Measurements from ENCODE around the gene PTP4A2. TPM values are rescaled to one million over a fixed set of nuclear protein-coding genes. Genes with fewer than 3 reads are reported as not detected.

PTP4A2 gene
- total and polyA plus RNA-seq, 2 donors (not counting 3 experiments of a cell fraction or from before 2014, with no cell fraction given), result 74.1 to 184 TPM

- no peaks in the 10 kb centered on the region for H3K79me2 ChIP-seq (ENCODE audit: control insufficient read depth, insufficient read depth, low read length)
- dilution Hi-C loops (cut with MboI; ENCODE audit: extremely low pct_ligation_motif_present, low sequenced_read_pairs) (no loop called here), intact Hi-C loops (cut with micrococcal nuclease) (no loop called here)
- no peaks in the 10 kb centered on the region for H3K4me1 ChIP-seq (ENCODE audit: control insufficient read depth, extremely low read depth, insufficient read depth, low read length)
- DNase-seq (ENCODE audit: low read depth, low spot score), result no peak
- POLR2A ChIA-PET, result no interaction called here
- H4K20me1 ChIP-seq (replicated peaks; ENCODE audit: control insufficient read depth, extremely low read depth, insufficient read depth, low read length), result no peaks in the 10 kb centered on the region
- H3K27me3 ChIP-seq (ENCODE audit: control insufficient read depth in 2 of 2, insufficient read depth in 2 of 2, low read length in 2 of 2), result peaks cover 0 to 4% of the 10 kb centered on the region in 2 experiments
- no peak overlapping the region for H2AFZ ChIP-seq (ENCODE audit: low read depth, low read length)
- CTCF ChIA-PET, result interaction anchor here (1.7 to 1.8 kb wide), 2 partner anchors 18 to 82 kb away, joined by 5 to 6 read pairs; no protein-coding TSS in a partner anchor
- no peaks in the 10 kb centered on the region for H3K36me3 ChIP-seq (ENCODE audit: control insufficient read depth in 2 of 2, extremely low read depth in 1 of 2, insufficient read depth in 2 of 2, low read length in 2 of 2)
- no peak overlapping the region for H3K4me3 ChIP-seq (replicated peaks in 1 of 3; ENCODE audit: insufficient read depth in 1 of 3, low read depth in 1 of 3, low read length in 3 of 3)
- FAIRE-seq, result no peak
- TF ChIP-seq POLR2A (IDR thresholded peaks at IDR 0.05; ENCODE audit: low read depth, low read length), result no peak
- TF ChIP-seq MYC (IDR thresholded peaks at IDR 0.05; ENCODE audit: low read depth, low read length), result no peak
- no peak for TF ChIP-seq JUN (IDR thresholded peaks at IDR 0.05; ENCODE audit: borderline replicate concordance, insufficient read depth, insufficient read length, low read depth)
- no peak for TF ChIP-seq EZH2 (IDR thresholded peaks at IDR 0.05; ENCODE audit: borderline replicate concordance, low read depth, low read length, severe bottlenecking)
- no peak for TF ChIP-seq MAX (IDR thresholded peaks at IDR 0.05; ENCODE audit: insufficient read depth, insufficient read length)
- no peak for TF ChIP-seq CTCF (IDR thresholded peaks at IDR 0.05; ENCODE audit: extremely low read depth in 1 of 2, insufficient read depth in 1 of 2, low read depth in 1 of 2, low read length in 2 of 2)
- TF ChIP-seq GATA2 (IDR thresholded peaks at IDR 0.05; ENCODE audit: insufficient read depth, insufficient read length, low read depth, low read length), result no peak
- no peak for TF ChIP-seq FOS (IDR thresholded peaks at IDR 0.05; ENCODE audit: borderline replicate concordance, insufficient read depth, low read length)
- no peak for TF ChIP-seq POLR2AphosphoS5 (IDR thresholded peaks at IDR 0.05; ENCODE audit: insufficient read depth, low read depth, low read length)
- no peak overlapping the region for H3K4me2 ChIP-seq (ENCODE audit: insufficient read depth, low read length)
- H3K27ac ChIP-seq (ENCODE audit: insufficient read depth, low read depth, low read length), result no peak overlapping the region
- H3K9ac ChIP-seq (replicated peaks; ENCODE audit: extremely low read depth, insufficient read depth, low read length), result no peak overlapping the region
- H3K9me3 ChIP-seq (replicated peaks; ENCODE audit: control insufficient read depth, insufficient read depth, low read length), result no peaks in the 10 kb centered on the region
- no peaks in the 10 kb centered on the region for H3K9me1 ChIP-seq (replicated peaks; ENCODE audit: control insufficient read depth, extremely low read depth, insufficient read depth, low read length)
- BruUV-seq (replicated peaks), result no TSS peak
Measured at GRCh38 chr1:31881688-31882000, 56.5 kb downstream of the PTP4A2 start.
